Fibroblast of the conjunctiva (primary cell): Measurements from ENCODE around the gene AGAP1.

Source experiments
- DNase-seq: peaks from one replicate; pipeline ENCODE4 v3.0.0-alpha.2; 2010; ENCODE audit warnings: low read depth

The AGAP1 gene

GRCh38 chr2:235968155-235968554, 474.3 kb downstream of the AGAP1 start:
- DNase-seq: no peak

GRCh38 chr2:235968616-235969324, 474.9 kb downstream of the AGAP1 start:
- no peak for DNase-seq

DNA sequence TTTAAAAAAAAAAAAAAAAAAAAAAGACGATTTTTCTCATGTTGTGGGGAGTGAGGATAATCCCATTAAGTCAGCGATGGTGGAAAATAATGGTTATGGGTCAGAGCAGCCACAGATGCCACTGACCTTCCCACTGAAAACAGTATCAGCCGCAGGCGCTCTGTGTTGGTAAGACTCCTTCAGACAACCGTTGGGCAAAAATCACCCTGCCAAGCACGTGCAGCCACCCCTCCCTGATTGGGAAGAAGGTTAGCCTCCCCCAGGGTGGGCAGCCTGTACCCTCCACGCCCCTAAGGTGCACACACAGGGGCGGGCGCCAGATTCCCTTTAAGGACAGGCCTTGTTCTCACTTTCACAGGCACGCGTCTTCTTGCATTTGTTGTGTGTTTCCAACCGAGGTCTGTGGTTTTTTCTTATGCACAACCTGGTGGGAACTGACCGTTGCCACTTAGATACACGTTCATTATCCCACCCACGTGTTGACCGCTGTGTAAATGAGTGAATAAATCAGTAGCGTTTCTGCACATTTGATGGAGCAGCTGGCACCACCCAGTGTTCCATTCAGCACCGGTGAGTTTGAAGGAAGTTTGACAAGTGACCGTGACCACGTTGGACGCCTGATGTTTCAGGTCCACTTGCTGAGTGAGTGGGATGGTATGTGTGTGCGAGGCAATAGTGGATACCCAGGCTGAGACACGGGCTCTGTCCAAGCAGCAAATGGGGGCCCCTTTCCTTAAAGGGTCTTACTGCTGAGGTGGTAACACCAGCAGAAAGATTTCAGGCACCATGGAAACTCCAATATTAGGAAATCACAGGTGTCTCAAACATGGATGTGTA, 476.6 kb downstream of the AGAP1 start:
- no peak for DNase-seq

- no peak for DNase-seq
Measured at GRCh38 chr2:235976516-235976915, 482.7 kb downstream of the AGAP1 start.

DNA sequence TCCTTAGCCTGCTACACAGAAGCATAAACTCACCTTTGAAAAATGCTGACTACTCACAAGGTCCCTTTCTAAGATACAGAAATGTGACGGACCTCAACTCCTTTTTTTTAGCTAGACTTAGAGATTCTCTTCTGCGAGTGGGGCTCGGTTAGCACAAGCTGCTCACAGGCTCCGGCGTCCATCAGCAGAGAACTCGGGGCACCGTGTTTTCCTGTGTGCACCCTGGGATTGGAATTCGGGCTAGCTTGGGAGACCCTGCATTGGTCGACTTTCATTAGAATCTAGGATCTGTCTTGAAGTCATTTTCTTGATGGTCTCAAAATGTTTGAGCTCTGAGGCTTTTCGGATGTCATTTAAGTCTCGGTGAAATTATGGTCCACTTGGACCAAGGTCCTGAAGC, 483.1 kb downstream of the AGAP1 start:
- DNase-seq: no peak

- DNase-seq: no peak
Measured at GRCh38 chr2:235977445-235977844, 483.6 kb downstream of the AGAP1 start.

- no peak for DNase-seq
Measured at GRCh38 chr2:235978022-235978421, 484.2 kb downstream of the AGAP1 start.

DNA sequence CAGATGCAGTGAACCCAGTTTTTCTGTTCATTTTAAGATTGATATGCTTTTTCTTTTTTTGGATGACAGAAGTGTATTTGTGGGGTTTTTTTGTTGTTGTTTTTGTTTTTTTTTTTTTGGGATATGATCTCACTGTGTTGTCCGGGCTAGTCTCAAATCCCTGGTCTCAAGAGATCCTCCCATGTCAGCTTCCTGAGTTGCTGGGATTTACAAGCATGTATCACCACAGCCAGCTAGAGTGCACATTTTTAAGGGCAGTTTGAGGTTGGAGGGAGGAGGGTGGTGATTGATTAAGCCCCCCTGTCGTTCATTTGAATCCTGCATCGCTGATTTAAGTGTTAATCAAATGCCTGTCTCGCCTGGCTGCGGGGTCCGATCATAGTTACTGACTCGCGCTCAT, 485.2 kb downstream of the AGAP1 start:
- DNase-seq: no peak

- no peak for DNase-seq
Measured at GRCh38 chr2:235979753-235980435, 486.1 kb downstream of the AGAP1 start.

- no peak for DNase-seq
Measured at GRCh38 chr2:235981631-235982030, 487.8 kb downstream of the AGAP1 start.

DNA sequence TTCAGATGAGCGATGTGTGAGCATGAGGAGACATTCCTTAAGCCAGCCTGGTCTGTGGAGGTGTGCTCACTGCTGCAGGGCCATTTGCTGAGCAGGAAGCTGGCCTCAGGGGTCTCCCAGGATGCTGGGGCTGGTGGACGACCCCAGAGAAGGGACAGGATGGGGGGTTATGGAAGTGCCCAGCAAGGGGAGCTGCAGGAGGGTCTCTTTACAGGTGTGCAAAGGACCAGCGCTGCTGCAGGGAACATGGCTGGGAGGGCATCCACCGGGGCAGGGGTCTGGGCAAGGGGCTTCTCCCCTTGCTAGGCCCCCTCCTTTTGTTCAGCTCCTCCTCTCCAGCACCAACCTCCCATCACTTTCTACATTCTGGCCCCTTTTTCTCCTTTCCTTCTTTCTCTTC, 489.2 kb downstream of the AGAP1 start:
- no peak for DNase-seq

GRCh38 chr2:235984552-235984951, 490.7 kb downstream of the AGAP1 start:
- DNase-seq: no peak

- no peak for DNase-seq
Measured at GRCh38 chr2:235986361-235986760, 492.5 kb downstream of the AGAP1 start.

- DNase-seq: no peak
Measured at GRCh38 chr2:235988271-235989015, 494.6 kb downstream of the AGAP1 start.

GRCh38 chr2:235989591-235989990, 495.7 kb downstream of the AGAP1 start:
- no peak for DNase-seq

DNA sequence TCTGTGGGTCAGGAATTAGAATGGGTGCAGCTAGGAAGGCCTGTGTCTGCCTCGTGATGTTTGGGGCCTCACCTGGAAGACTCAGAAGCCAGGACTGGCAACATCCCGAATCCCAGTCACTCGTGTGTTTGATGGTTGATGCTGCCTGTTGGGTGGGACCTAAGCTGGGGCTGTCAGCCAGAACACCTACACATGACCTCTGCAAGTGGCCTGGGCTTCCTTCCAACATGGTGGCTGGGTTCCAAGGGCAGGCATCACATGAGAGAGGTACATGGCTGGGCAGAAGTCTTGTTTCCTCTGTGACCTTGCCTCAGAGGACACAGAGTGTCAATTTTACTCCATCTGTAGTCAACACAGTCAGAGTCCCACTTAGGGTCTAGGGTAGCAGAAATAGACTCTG, 496.5 kb downstream of the AGAP1 start:
- DNase-seq: no peak

DNA sequence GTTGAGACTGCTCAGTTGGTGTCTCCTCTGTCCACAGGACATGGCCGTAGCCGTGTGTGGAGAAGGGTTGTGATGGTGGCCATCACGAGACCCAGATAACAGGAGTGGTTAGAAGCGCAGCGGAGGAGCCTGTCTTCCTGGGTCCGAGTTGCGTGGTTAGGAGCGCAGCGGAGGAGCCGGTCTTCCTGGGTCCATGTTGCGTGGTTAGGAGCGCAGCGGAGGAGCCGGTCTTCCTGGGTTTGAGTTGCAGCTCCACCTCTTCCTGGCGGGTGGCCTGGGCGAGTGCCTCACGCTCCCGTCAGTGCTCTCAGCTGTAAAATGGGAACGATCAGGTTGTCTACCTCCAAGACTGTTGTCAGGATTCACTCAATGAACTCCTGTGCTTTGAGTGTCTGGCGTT, 498.2 kb downstream of the AGAP1 start:
- DNase-seq: no peak

DNA sequence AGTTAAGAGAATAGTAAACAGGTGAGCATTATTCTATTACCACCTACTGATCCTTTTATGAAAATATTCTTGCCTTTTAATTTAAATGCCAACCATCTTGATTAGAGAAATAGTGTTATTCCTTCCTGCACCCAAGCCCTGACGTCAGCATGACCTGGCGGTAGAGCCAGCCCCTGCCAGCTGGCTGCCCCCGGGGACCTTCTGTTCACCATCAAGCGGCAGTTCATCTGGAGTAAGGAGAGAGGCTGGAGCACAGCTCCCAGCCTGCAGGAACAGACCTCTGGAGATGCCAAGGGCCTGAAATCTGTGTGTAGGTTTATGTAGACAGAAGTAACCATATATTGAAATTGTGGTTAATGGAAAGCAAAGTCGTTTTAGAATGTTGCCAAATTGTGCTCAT, 502.6 kb downstream of the AGAP1 start:
- DNase-seq: no peak

DNA sequence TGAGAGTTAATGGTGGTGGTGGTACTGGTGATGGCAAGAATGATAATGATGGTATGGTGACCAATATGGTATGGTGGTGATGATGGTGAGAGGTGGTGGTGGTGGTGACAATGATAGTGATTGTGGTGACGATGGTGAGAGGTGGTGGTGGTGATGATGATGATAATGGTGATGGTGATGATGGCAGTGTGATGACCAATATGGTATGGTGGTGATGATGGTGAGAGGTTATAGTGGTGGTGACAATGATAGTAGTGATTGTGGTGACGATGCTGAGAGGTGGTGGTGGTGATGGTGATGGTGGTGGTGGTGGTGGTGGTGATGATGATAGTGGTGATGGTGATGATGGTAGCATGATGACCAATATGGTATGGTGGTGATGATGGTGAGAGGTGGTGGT, 505.2 kb downstream of the AGAP1 start:
- no peak for DNase-seq

GRCh38 chr2:236001166-236001828, 507.5 kb downstream of the AGAP1 start:
- no peak for DNase-seq

DNA sequence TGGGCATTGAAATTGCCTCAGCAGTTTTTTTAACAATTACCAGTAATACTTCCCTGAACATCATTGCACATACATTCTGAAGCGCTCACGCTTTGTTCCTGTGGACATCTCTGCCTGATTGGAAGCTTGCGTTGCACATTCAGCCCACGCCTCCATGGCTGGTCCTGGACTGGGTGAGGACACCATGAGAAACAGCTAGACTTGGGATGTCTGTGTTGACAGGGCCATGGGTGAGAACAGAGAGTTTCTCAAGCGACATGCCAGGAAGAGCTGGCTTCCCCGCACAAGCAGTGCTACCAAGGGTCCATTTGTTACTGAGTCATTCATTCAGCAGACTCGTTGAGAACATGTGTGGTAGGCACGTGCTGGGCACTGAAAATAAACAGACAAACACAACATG, 508.0 kb downstream of the AGAP1 start:
- DNase-seq: no peak

- DNase-seq: no peak
Measured at GRCh38 chr2:236008006-236008405, 514.2 kb downstream of the AGAP1 start.
